H1 (cell line): Measurements from ENCODE around the gene FAM120A. TPM values are rescaled to one million over a fixed set of nuclear protein-coding genes. Genes with fewer than 3 reads are reported as not detected.

Source experiments
- CTCF ChIA-PET: fragments of 300-600 bp; sonication (Branson Sonifier 250); formaldehyde crosslinking; loops from one replicate; lab custom pipeline; 2021; ENCODE audit not compliant: partially characterized antibody; lab: Charles Lee
- POLR2A ChIA-PET: fragments of 300-600 bp; sonication (Branson Sonifier 250); formaldehyde crosslinking; loops from one replicate; lab custom pipeline; 2021; ENCODE audit warnings: inconsistent platforms; ENCODE audit not compliant: partially characterized antibody; lab: Charles Lee
- DNase-seq, 2 experiments: peaks; one replicate each; pipeline versions ENCODE4 v3.0.0 to v3.0.0-alpha.2; 2010 to 2022; ENCODE audit warnings: low spot score in 2 of 2, low read depth in 1 of 2, mixed read lengths in 1 of 2
- FAIRE-seq: peaks from 2 replicates; lab custom pipeline; 2011; peaks lifted over from hg19 to GRCh38; lab: Jason Lieb, UNC
- H2AFZ ChIP-seq: 2 replicates; pipeline ENCODE4 v1.8.1; 2012; ENCODE audit warnings: low read length, inconsistent platforms
- H2AK5ac ChIP-seq: 2 replicates; pipeline ENCODE4 v1.6.1; 2013; ENCODE audit warnings: low read depth, low read length
- H2BK120ac ChIP-seq: replicated peaks from 2 replicates; pipeline ENCODE3; 2013; ENCODE audit warnings: low read depth, low read length, inconsistent platforms
- H2BK12ac ChIP-seq: 2 replicates; pipeline ENCODE4 v1.6.1; 2013; ENCODE audit warnings: low read depth, low read length
- H2BK15ac ChIP-seq: 2 replicates; pipeline ENCODE4 v1.6.1; 2013; ENCODE audit warnings: low read length
- H2BK20ac ChIP-seq: 2 replicates; pipeline ENCODE4 v1.6.1; 2013; ENCODE audit warnings: low read length
- H2BK5ac ChIP-seq: 2 replicates; pipeline ENCODE4 v1.6.1; 2013; ENCODE audit warnings: low read depth, low read length
- H3K14ac ChIP-seq: 2 replicates; pipeline ENCODE4 v1.6.1; 2013; ENCODE audit warnings: inconsistent platforms; ENCODE audit not compliant: insufficient read length
- H3K18ac ChIP-seq: 2 replicates; pipeline ENCODE4 v1.6.1; 2013; ENCODE audit warnings: low read length; ENCODE audit errors: extremely low read depth
- H3K23ac ChIP-seq: 2 replicates; pipeline ENCODE4 v1.6.1; 2013; ENCODE audit warnings: inconsistent platforms; ENCODE audit not compliant: insufficient read length
- H3K23me2 ChIP-seq: 2 replicates; pipeline ENCODE4 v1.6.1; 2013; ENCODE audit warnings: low read depth, low read length
- H3K27ac ChIP-seq: 2 replicates; pipeline ENCODE4 v1.6.1; 2011; ENCODE audit warnings: low read depth, low read length, inconsistent platforms
- H3K27me3 ChIP-seq, 4 experiments: replicated peaks in 1 of 4; 1 replicate in 1 of 4; 2 replicates in 3 of 4; pipeline versions ENCODE4 v1.6.1 to v1.8.1; 2011 to 2013; ENCODE audit warnings: low read length in 3 of 4, mild to moderate bottlenecking in 3 of 4, inconsistent platforms in 2 of 4, mixed read lengths in 2 of 4, moderate library complexity in 1 of 4; ENCODE audit not compliant: control insufficient read depth in 3 of 4, insufficient read depth in 3 of 4; ENCODE audit errors: extremely low read depth in 1 of 4
- H3K36me3 ChIP-seq, 4 experiments: 2 replicates each; pipeline versions ENCODE4 v1.6.1 to v1.8.1; 2011 to 2013; ENCODE audit warnings: mild to moderate bottlenecking in 4 of 4, low read length in 3 of 4, moderate library complexity in 2 of 4, control low read depth in 1 of 4, inconsistent platforms in 1 of 4; ENCODE audit not compliant: insufficient read depth in 4 of 4, control insufficient read depth in 2 of 4
- H3K4ac ChIP-seq: replicated peaks from 2 replicates; pipeline ENCODE3; 2013; ENCODE audit warnings: low read length, low read depth, mixed read lengths, inconsistent platforms; ENCODE audit not compliant: insufficient read length
- H3K4me1 ChIP-seq, 4 experiments: replicated peaks in 1 of 4; 1 replicate in 1 of 4; 2 replicates in 3 of 4; pipeline versions ENCODE4 v1.6.1 to v1.8.1; 2011 to 2013; ENCODE audit warnings: low read length in 3 of 4, inconsistent platforms in 2 of 4, mixed read lengths in 1 of 4; ENCODE audit not compliant: insufficient read depth in 4 of 4, control insufficient read depth in 3 of 4
- H3K4me2 ChIP-seq, 2 experiments: 2 replicates each; pipeline versions ENCODE4 v1.6.1 to v1.8.1; 2011 to 2013; ENCODE audit warnings: low read depth in 2 of 2, low read length in 2 of 2, control low read depth in 1 of 2, inconsistent platforms in 1 of 2, mild to moderate bottlenecking in 1 of 2; ENCODE audit not compliant: insufficient read depth in 1 of 2
- H3K4me3 ChIP-seq, 4 experiments: fragments of 200-600, 300-600 bp in 1 of 4; sonication (generic), shearing (Covaris generic), sonication (Bioruptor Twin) in 1 of 4; 2 replicates each; pipeline versions ENCODE4 v1.5.1 to v1.8.1; 2011 to 2016; ENCODE audit warnings: low read length in 4 of 4, low read depth in 3 of 4, control low read depth in 2 of 4, inconsistent platforms in 2 of 4, mild to moderate bottlenecking in 2 of 4, mixed read lengths in 1 of 4, moderate library complexity in 1 of 4; ENCODE audit not compliant: insufficient read depth in 2 of 4; ENCODE audit errors: extremely low read depth in 1 of 4
- H3K56ac ChIP-seq: replicated peaks from 2 replicates; pipeline ENCODE3; 2013; ENCODE audit warnings: low read depth, mild to moderate bottlenecking, mixed read lengths, low read length, inconsistent platforms; ENCODE audit not compliant: insufficient read length
- H3K79me1 ChIP-seq: 2 replicates; pipeline ENCODE4 v1.6.1; 2013; ENCODE audit warnings: low read depth, low read length, control low read depth
- H3K79me2 ChIP-seq, 2 experiments: 2 replicates each; pipeline versions ENCODE4 v1.6.1 to v1.8.1; 2012 to 2013; ENCODE audit warnings: low read length in 2 of 2, mild to moderate bottlenecking in 2 of 2, inconsistent platforms in 1 of 2; ENCODE audit not compliant: insufficient read depth in 2 of 2, control insufficient read depth in 1 of 2
- H3K9ac ChIP-seq, 4 experiments: replicated peaks in 1 of 4; 1 replicate in 1 of 4; 2 replicates in 3 of 4; pipeline versions ENCODE4 v1.6.1 to v1.8.1; 2011 to 2013; ENCODE audit warnings: low read depth in 3 of 4, low read length in 3 of 4, control low read depth in 2 of 4, mild to moderate bottlenecking in 2 of 4, moderate library complexity in 2 of 4, inconsistent platforms in 1 of 4; ENCODE audit errors: extremely low read depth in 1 of 4
- H3K9me3 ChIP-seq, 2 experiments: 2 replicates each; pipeline versions ENCODE4 v1.6.1 to v1.8.1; 2012 to 2013; ENCODE audit warnings: mild to moderate bottlenecking in 2 of 2, moderate library complexity in 2 of 2, control low read depth in 1 of 2, inconsistent platforms in 1 of 2, low read depth in 1 of 2, low read length in 1 of 2, mixed read lengths in 1 of 2; ENCODE audit not compliant: insufficient read depth in 2 of 2
- H4K20me1 ChIP-seq, 2 experiments: replicated peaks in 1 of 2; 2 replicates each; pipeline versions ENCODE3 to v1.8.1; 2011 to 2013; ENCODE audit warnings: inconsistent platforms in 2 of 2, low read length in 2 of 2, mild to moderate bottlenecking in 1 of 2; ENCODE audit not compliant: insufficient read depth in 2 of 2, control insufficient read depth in 1 of 2
- H4K5ac ChIP-seq: 2 replicates; pipeline ENCODE4 v1.6.1; 2013; ENCODE audit warnings: low read length, low read depth, mixed read lengths, inconsistent platforms; ENCODE audit not compliant: insufficient read length
- H4K8ac ChIP-seq: 2 replicates; pipeline ENCODE4 v1.8.0; 2013; ENCODE audit warnings: mild to moderate bottlenecking, moderate library complexity, low read length, inconsistent platforms; ENCODE audit not compliant: insufficient read depth; ENCODE audit errors: extremely low read depth
- H4K91ac ChIP-seq: replicated peaks from 2 replicates; pipeline ENCODE3; 2013; ENCODE audit warnings: low read length, mixed read lengths, inconsistent platforms; ENCODE audit not compliant: insufficient read length
- BACH1 ChIP-seq: IDR thresholded peaks from 2 replicates; pipeline ENCODE4 v1.6.1; 2012; ENCODE audit warnings: low read length, improper control_type of control experiment
- CBX5 ChIP-seq: fragments of 300-800, 300-1000 bp; sonication (generic); IDR thresholded peaks from 2 replicates; pipeline ENCODE4 v1.7.1; 2016; ENCODE audit warnings: antibody characterized with exemption, low read length, low read depth
- EZH2 ChIP-seq: fragments of 200-600 bp; sonication (generic); IDR thresholded peaks from 2 replicates; pipeline ENCODE4 v1.7.1; 2012; ENCODE audit warnings: low read depth, mild to moderate bottlenecking, moderate library complexity, low read length, inconsistent platforms; ENCODE audit not compliant: severe bottlenecking
- GTF2F1 ChIP-seq: IDR thresholded peaks from 2 replicates; pipeline ENCODE4 v1.6.1; 2012; ENCODE audit warnings: low read depth, low read length, improper control_type of control experiment, borderline replicate concordance
- HDAC6 ChIP-seq: IDR thresholded peaks from one replicate; pipeline ENCODE4 v1.7.1; 2012; ENCODE audit warnings: low read depth, mild to moderate bottlenecking, inconsistent platforms, low read length, moderate library complexity
- KDM4A ChIP-seq: IDR thresholded peaks from one replicate; pipeline ENCODE4 v1.7.1; 2012; ENCODE audit warnings: low read depth, mild to moderate bottlenecking, moderate library complexity, low read length, inconsistent platforms; ENCODE audit not compliant: severe bottlenecking
- KDM5A ChIP-seq: fragments of 200-600 bp; IDR thresholded peaks from 2 replicates; pipeline ENCODE4 v1.7.1; 2012; ENCODE audit warnings: mild to moderate bottlenecking, low read length, inconsistent platforms, mixed read lengths
- NRF1 ChIP-seq: IDR thresholded peaks from 2 replicates; pipeline ENCODE4 v1.6.1; 2011; ENCODE audit warnings: mild to moderate bottlenecking, low read depth, low read length, improper control_type of control experiment
- TEAD4 ChIP-seq: IDR thresholded peaks from 2 replicates; pipeline ENCODE4 v1.6.1; 2012; ENCODE audit warnings: low read depth, low read length, inconsistent platforms, mixed read lengths
- WGBS, 2 experiments: shearing (Covaris generic) in 1 of 2; methylation state at CpG; one replicate each; pipeline versions ENCODE4 v1.1.6 to v1.1.7; 2013 to 2015; ENCODE audit warnings: low lambda C conversion rate in 2 of 2, mixed read lengths in 2 of 2, inconsistent platforms in 1 of 2, low coverage in 1 of 2, missing lambda C conversion rate in 1 of 2; ENCODE audit not compliant: insufficient replicate concordance in 2 of 2, insufficient coverage in 1 of 2, insufficient read length in 1 of 2; ENCODE audit errors: extremely low coverage in 1 of 2, missing lambda C conversion rate in 1 of 2; 5-methylcytosine and 5-hydroxymethylcytosine counted together
- polyA plus RNA-seq, 7 experiments: library from polyadenylated mRNA; depleted of rRNA in 3 of 7; stranded (reverse) in 5 of 7; unstranded in 2 of 7; fragments of >200 nt in 5 of 7; fragments of 200-250 nt in 2 of 7; gene quantifications; 1 replicate in 5 of 7; 2 replicates in 1 of 7; 4 replicates in 1 of 7; pipeline versions ENCODE4 v1.2.1 to v1.2.3, GENCODE V29; 2011 to 2013; ENCODE audit warnings: missing spikeins in 2 of 7, mixed read lengths in 2 of 7
- total RNA-seq: library from RNA; stranded (reverse); fragmentation: NEBNext Ultra II Directional; extraction: Animal tissue kit (Norgen Biotek cat#: 25700); gene quantifications from 2 replicates; pipeline ENCODE4 v1.2.1, GENCODE V29; 2021
- TF ChIP-seq, protein P1 (sequence below): IDR thresholded peaks from 2 replicates; pipeline ENCODE4 v1.6.1; 2012; ENCODE audit warnings: inconsistent platforms
- TF ChIP-seq, protein P2 (sequence below): IDR thresholded peaks from 2 replicates; pipeline ENCODE4 v1.6.1; 2011; ENCODE audit warnings: low read depth, mild to moderate bottlenecking, low read length; ENCODE audit not compliant: insufficient read depth

The FAM120A gene
- total and polyA plus RNA-seq, 2 of the 8 experiments (the other 6 are each of a cell fraction or from before 2014, with no cell fraction given) = 24.9 to 54.7 TPM

DNA sequence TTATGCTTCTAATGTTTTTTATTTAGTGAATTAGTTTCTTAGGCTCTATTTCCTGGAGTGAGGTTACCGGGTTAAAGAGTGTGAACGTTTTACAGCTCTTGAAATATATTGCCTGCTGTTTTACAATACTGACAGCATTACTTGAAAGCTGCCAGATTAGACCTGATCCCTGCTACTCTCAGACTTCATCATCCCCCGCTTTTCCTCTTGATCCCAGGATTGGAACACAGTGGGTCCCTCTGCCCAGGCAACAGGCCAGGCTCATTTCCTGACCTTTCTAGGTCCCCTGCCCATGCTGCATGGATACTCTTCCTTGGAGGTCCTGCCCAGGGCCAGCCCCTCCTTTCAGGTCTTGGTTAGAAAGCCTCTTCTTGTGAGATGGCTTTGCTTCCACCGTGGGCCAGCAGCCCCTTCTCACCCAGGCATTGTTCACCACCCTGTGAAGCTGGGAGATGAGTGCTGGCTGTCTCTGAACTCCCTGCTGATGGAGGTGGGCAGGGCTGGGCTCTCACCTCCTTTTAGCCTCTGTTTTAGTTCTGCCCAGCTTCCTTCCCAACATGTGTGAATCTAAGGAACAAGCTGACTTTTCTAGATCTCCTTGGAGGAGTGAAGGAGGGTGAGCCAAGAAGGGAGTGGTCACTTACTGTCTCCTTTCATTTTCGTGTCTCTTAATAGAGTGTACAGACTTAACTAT lies 17.4 kb downstream of the FAM120A start:
- Histone ChIP-seq H3K79me1 (peaks cover 14% of the 10 kb centered on the region), H3K27me3 (no peaks in the 10 kb centered on the region), H4K91ac (no peak overlapping the region), H3K9ac (no peak overlapping the region), H2BK20ac (no peak overlapping the region), H3K23me2 (no peaks in the 10 kb centered on the region), H2BK5ac (0 out of 2 replicates have a peak overlapping the region, but pooled peaks have one; percentile 4), H2BK120ac (no peak overlapping the region), H4K20me1 (peaks cover 8 to 12% of the 10 kb centered on the region in 2 experiments), H3K4me2 (peak overlapping the region in 1 of 2 experiments; percentile 7; a peak in 1 of 4 replicates), H3K18ac (no peak overlapping the region), H2AK5ac (no peak overlapping the region), H4K5ac (no peak overlapping the region), H3K23ac (no peak overlapping the region), H3K9me3 (no peaks in the 10 kb centered on the region), H3K27ac (no peak overlapping the region), H2BK12ac (no peak overlapping the region), H3K56ac (no peak overlapping the region), H3K4ac (peak overlapping the region; percentile 75), H3K4me3 (no peak overlapping the region), H2AFZ (no peak overlapping the region), H3K14ac (no peak overlapping the region), H4K8ac (no peak overlapping the region; the same call in 1 of the 2 replicates), H2BK15ac (peak overlapping the region; percentile 55), H3K36me3 (peaks cover 0 to 3% (median 2%) of the 10 kb centered on the region in 4 experiments; a peak in 2 of 8 replicates), H3K4me1 (peaks cover 6 to 25% (median 18%) of the 10 kb centered on the region in 4 experiments), H3K79me2 (peaks cover 14 to 85% of the 10 kb centered on the region in 2 experiments)
- ChIA-PET POLR2A (interaction anchor here (0.6 to 1.5 kb wide), 3 partner anchors 12 to 21 kb away, joined by 3 to 4 read pairs (median 3); partner anchors contain the start of gene FAM120AOS), CTCF (interaction anchor here (0.7 to 1.7 kb wide), 2 partner anchors 16 to 85 kb away, joined by 3 to 8 read pairs; partner anchors contain the start of gene FAM120AOS)
- WGBS, 2 experiments = 78% methylated on average over 5 of the region's 5 CpGs; no CpG with 5 or more reads in 1 of the 2 experiments
- DNase-seq = no peak
- FAIRE-seq = no peak
- TF ChIP-seq, protein P1, sequence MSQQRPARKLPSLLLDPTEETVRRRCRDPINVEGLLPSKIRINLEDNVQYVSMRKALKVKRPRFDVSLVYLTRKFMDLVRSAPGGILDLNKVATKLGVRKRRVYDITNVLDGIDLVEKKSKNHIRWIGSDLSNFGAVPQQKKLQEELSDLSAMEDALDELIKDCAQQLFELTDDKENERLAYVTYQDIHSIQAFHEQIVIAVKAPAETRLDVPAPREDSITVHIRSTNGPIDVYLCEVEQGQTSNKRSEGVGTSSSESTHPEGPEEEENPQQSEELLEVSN = no peak
- TF ChIP-seq, protein P2, sequence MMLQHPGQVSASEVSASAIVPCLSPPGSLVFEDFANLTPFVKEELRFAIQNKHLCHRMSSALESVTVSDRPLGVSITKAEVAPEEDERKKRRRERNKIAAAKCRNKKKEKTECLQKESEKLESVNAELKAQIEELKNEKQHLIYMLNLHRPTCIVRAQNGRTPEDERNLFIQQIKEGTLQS = no peak
- no peak for TF ChIP-seq NRF1
- TF ChIP-seq KDM5A = no peak
- no peak for TF ChIP-seq HDAC6
- no peak for TF ChIP-seq KDM4A
- TF ChIP-seq TEAD4 = no peak
- TF ChIP-seq BACH1 = no peak
- no peak for TF ChIP-seq EZH2
- no peak for TF ChIP-seq CBX5
- TF ChIP-seq GTF2F1 = no peak
